Chondrocyte (in vitro differentiated cells): Measurements from ENCODE around the gene PPP2R5B. TPM values are rescaled to one million over a fixed set of nuclear protein-coding genes. Genes with fewer than 3 reads are reported as not detected.

Source experiments
- DNase-seq: peaks from one replicate; pipeline ENCODE4 v3.0.0; 2021; ENCODE audit warnings: mixed read lengths, low spot score
- H3K27ac Mint-ChIP-seq: one replicate; pipeline ENCODE4 v1.8.0; 2021; ENCODE audit warnings: mild to moderate bottlenecking, moderate library complexity, mixed read lengths; ENCODE audit not compliant: unreplicated experiment
- H3K27me3 Mint-ChIP-seq: 2 replicates; pipeline ENCODE4 v1.8.0; 2021; ENCODE audit warnings: low read depth, mixed read lengths
- H3K36me3 Mint-ChIP-seq: 2 replicates; pipeline ENCODE4 v1.8.0; 2021; ENCODE audit warnings: low read depth, mixed read lengths
- H3K4me1 Mint-ChIP-seq: 2 replicates; pipeline ENCODE4 v1.8.0; 2021; ENCODE audit warnings: low read depth, mild to moderate bottlenecking, mixed read lengths
- H3K4me3 Mint-ChIP-seq: one replicate; pipeline ENCODE4 v1.8.0; 2021; ENCODE audit warnings: mild to moderate bottlenecking, moderate library complexity, mixed read lengths; ENCODE audit not compliant: unreplicated experiment
- H3K9me3 Mint-ChIP-seq: 2 replicates; pipeline ENCODE4 v1.8.0; 2021; ENCODE audit warnings: low read depth, mixed read lengths
- total RNA-seq: library from RNA; stranded (reverse); gene quantifications from 3 replicates; pipeline ENCODE4 v1.2.1, GENCODE V29; 2021
- TF ChIP-seq, protein P1 (sequence below): fragments of 200-600 bp; sonication (generic); IDR thresholded peaks from 2 replicates; pipeline ENCODE4 v1.5.0; 2021; ENCODE audit warnings: antibody characterized with exemption, mild to moderate bottlenecking, moderate library complexity

Gene PPP2R5B
- total RNA-seq, 1 donor from 2014 or later, result 33.2 TPM

DNA sequence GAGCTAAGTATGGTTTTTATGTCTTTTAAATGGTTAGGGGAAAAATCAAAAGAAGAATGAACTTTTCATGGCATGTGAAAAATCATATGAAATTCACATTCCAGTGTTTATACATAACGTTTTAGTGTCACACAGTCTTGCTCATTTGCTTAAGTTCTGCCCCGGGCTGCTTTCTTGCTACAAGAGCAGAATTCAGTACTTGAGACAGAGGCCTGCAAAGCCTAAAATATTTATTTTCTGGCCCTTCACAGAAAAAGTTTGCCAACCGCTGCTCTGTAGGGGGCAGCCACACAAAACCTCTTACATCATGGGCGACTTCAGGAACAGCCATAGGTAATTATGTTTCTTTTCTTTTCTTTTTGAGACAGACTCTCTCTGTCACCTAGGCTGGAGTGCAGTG lies 6.5 kb upstream of the PPP2R5B start:
- Mint-ChIP-seq H3K36me3 (peaks cover 2% of the 10 kb centered on the region), H3K27me3 (no peaks in the 10 kb centered on the region), H3K27ac (peak overlapping the region; percentile 95), H3K4me3 (peak overlapping the region; percentile 87), H3K9me3 (no peaks in the 10 kb centered on the region), H3K4me1 (peaks cover 21% of the 10 kb centered on the region)
- no peak for DNase-seq
- TF ChIP-seq, protein P1, sequence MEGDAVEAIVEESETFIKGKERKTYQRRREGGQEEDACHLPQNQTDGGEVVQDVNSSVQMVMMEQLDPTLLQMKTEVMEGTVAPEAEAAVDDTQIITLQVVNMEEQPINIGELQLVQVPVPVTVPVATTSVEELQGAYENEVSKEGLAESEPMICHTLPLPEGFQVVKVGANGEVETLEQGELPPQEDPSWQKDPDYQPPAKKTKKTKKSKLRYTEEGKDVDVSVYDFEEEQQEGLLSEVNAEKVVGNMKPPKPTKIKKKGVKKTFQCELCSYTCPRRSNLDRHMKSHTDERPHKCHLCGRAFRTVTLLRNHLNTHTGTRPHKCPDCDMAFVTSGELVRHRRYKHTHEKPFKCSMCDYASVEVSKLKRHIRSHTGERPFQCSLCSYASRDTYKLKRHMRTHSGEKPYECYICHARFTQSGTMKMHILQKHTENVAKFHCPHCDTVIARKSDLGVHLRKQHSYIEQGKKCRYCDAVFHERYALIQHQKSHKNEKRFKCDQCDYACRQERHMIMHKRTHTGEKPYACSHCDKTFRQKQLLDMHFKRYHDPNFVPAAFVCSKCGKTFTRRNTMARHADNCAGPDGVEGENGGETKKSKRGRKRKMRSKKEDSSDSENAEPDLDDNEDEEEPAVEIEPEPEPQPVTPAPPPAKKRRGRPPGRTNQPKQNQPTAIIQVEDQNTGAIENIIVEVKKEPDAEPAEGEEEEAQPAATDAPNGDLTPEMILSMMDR, result peak; percentile 66

DNA sequence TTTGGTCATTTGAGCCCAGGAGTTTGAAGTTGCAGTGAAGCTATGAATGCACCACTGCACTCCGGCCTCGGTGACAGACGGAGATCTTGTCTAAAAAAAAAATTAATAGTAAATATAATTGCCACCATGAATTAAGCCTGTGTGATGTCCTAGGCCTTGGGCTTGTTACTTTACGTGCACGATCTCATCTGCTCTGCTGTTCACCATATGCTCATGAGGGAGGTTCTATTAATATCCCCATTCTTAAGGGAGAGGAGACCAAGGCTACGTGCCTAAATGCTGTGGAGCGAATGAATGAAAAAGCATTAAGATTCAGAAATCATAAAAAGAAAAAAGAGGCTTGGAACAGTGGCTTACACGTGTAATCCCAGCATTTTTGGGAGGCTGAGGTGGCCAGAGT lies 4.9 kb upstream of the PPP2R5B start:
- no peak for DNase-seq
- peaks cover 29% of the 10 kb centered on the region for H3K4me1 Mint-ChIP-seq
- H3K36me3 Mint-ChIP-seq, result no peaks in the 10 kb centered on the region
- no peaks in the 10 kb centered on the region for H3K27me3 Mint-ChIP-seq
- TF ChIP-seq, protein P1, result no peak
- no peaks in the 10 kb centered on the region for H3K9me3 Mint-ChIP-seq
- no peak overlapping the region for H3K4me3 Mint-ChIP-seq
- no peak overlapping the region for H3K27ac Mint-ChIP-seq

DNA sequence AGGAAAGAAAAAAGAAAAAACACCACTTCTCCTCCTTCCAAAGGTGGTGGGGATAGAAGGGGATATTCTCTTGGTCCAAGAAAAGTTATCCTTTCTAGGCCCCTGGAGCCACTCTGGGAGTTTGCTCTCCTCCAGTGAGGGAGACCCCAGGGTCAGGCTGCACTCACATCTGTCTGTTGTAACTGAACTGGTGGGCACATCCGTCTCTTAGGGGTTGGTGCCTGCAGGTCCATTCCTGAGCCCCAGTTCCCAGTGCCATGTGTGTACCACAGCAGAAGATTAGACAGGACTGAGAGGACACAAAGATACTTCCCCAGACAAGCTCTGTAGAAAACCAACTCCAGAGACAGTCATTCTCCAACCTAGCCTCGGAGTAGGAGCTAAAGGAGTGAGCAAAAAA lies 4.4 kb upstream of the PPP2R5B start:
- Mint-ChIP-seq H3K27me3 (no peaks in the 10 kb centered on the region), H3K9me3 (no peaks in the 10 kb centered on the region), H3K36me3 (no peaks in the 10 kb centered on the region), H3K4me3 (no peak overlapping the region), H3K4me1 (peaks cover 32% of the 10 kb centered on the region), H3K27ac (no peak overlapping the region)
- DNase-seq, result no peak
- TF ChIP-seq, protein P1, result no peak

DNA sequence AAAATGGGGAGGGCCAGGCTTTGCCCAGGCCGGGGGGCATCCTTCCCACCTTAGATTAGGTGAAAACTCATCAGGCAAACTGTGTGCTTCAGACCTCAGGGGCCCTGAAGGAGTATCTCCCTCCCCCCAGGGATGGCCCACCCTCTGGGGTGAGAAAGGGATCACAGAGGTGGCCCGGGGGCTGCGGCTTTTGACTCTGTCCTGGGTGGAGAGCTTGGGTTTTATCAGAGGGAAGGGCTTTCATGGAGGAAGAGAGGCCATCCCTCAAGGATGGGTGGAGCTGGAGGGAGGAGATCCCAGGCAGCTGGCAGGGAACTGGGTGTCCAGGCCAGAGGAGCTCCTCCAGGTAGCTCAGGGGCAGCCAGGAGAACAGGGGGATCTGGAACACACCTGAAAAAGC lies 3.1 kb upstream of the PPP2R5B start:
- no peak overlapping the region for H3K4me3 Mint-ChIP-seq
- H3K27me3 Mint-ChIP-seq, result no peaks in the 10 kb centered on the region

DNA sequence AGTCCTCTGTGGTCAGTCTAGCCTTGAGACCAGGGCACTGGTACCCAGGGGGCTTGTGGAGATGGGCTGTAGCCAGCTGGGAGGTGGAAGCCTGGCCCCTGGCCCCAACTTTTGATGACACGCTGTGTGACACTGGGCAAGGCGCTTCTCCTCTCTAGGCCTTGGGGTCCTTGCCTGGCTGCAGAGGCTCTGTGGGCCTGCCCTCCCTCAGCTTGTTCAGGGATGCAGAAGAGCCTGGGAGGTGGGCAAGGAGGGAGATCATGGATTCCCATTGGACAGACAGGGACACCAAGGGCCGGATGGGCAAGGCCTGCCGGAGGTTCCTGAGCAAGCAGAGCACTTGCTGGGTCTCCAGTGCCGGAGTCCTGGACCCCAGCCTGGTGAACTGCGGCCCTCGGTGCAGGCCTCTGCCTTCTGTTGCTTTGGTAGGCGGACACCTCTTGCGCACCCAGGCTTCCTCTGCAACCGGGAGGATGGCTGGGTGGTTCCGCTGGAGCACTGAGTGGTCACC lies 1.3 kb upstream of the PPP2R5B start:
- Mint-ChIP-seq H3K36me3 (peaks cover 4% of the 10 kb centered on the region), H3K4me3 (no peak overlapping the region), H3K4me1 (peaks cover 29% of the 10 kb centered on the region), H3K27ac (no peak overlapping the region), H3K27me3 (no peaks in the 10 kb centered on the region), H3K9me3 (no peaks in the 10 kb centered on the region)
- TF ChIP-seq, protein P1, result no peak
- no peak for DNase-seq

More for the DNA sequence above, 3.1 kb upstream of the PPP2R5B start:
- TF ChIP-seq, protein P1, result no peak
- DNase-seq, result no peak
- no peak overlapping the region for H3K27ac Mint-ChIP-seq
- no peaks in the 10 kb centered on the region for H3K36me3 Mint-ChIP-seq
- H3K4me1 Mint-ChIP-seq, result peaks cover 37% of the 10 kb centered on the region
- H3K9me3 Mint-ChIP-seq, result no peaks in the 10 kb centered on the region
